DOHH2 (cell line): Measurements from ENCODE around the gene EVC.

ENCODE experiments used
- H3F3A ChIP-seq: fragments of 200-600 bp; sonication (generic), shearing (Covaris generic); 2 replicates; pipeline ENCODE4 v1.6.0; 2016; ENCODE audit warnings: antibody characterized with exemption, mild to moderate bottlenecking; ENCODE audit not compliant: control insufficient read depth, insufficient read depth
- H3K27ac ChIP-seq: fragments of 200-600 bp; sonication (generic); 2 replicates; pipeline ENCODE4 v1.5.1; 2014; ENCODE audit warnings: low read depth, mild to moderate bottlenecking, low read length, moderate library complexity
- H3K27me3 ChIP-seq: fragments of 200-600 bp; sonication (generic); 2 replicates; pipeline ENCODE4 v1.6.1; 2014; ENCODE audit warnings: mild to moderate bottlenecking, low read length, mixed read lengths; ENCODE audit not compliant: control insufficient read depth
- H3K36me3 ChIP-seq: fragments of 200-600 bp; sonication (generic); 2 replicates; pipeline ENCODE4 v1.6.1; 2014; ENCODE audit warnings: mild to moderate bottlenecking, low read length, moderate library complexity, mixed read lengths; ENCODE audit not compliant: control insufficient read depth
- H3K4me1 ChIP-seq: fragments of 200-600 bp; sonication (generic); 2 replicates; pipeline ENCODE4 v1.6.1; 2014; ENCODE audit warnings: mild to moderate bottlenecking, low read length, mixed read lengths; ENCODE audit not compliant: control insufficient read depth
- H3K4me2 ChIP-seq: fragments of 200-600 bp; sonication (generic); 2 replicates; pipeline ENCODE4 v1.6.0; 2014; ENCODE audit warnings: mild to moderate bottlenecking, low read length, moderate library complexity
- H3K4me3 ChIP-seq: fragments of 200-600 bp; sonication (generic); 2 replicates; pipeline ENCODE4 v1.5.1; 2014; ENCODE audit warnings: mild to moderate bottlenecking, low read length, mixed read lengths
- H3K79me2 ChIP-seq: fragments of 200-600 bp; sonication (generic); 2 replicates; pipeline ENCODE4 v1.6.1; 2014; ENCODE audit warnings: mild to moderate bottlenecking, low read length, mixed read lengths; ENCODE audit not compliant: control insufficient read depth
- H3K9me2 ChIP-seq: fragments of 200-600 bp; sonication (generic); replicated peaks from 2 replicates; pipeline ENCODE4 v1.6.1; 2014; ENCODE audit warnings: mild to moderate bottlenecking, low read length, mixed read lengths; ENCODE audit not compliant: control insufficient read depth
- H3K9me3 ChIP-seq: fragments of 200-600 bp; sonication (generic); 2 replicates; pipeline ENCODE4 v1.6.1; 2014; ENCODE audit warnings: antibody characterized with exemption, low read length, mixed read lengths; ENCODE audit not compliant: control insufficient read depth, insufficient read depth
- H4K20me1 ChIP-seq: fragments of 200-600 bp; sonication (generic); 2 replicates; pipeline ENCODE4 v1.6.0; 2014; ENCODE audit warnings: low read depth, mild to moderate bottlenecking, antibody characterized with exemption, low read length, moderate library complexity; ENCODE audit not compliant: control insufficient read depth, insufficient read depth
- CTCF ChIP-seq: fragments of 200-600 bp; sonication (generic); IDR thresholded peaks from one replicate; pipeline ENCODE4 v1.5.1; 2014; ENCODE audit warnings: antibody characterized with exemption, mild to moderate bottlenecking, low read depth, low read length; ENCODE audit not compliant: poor library complexity, severe bottlenecking
- EZH2phosphoT487 ChIP-seq: fragments of 200-600 bp; sonication (generic); IDR thresholded peaks from 2 replicates; pipeline ENCODE4 v1.6.1; 2017; ENCODE audit warnings: borderline replicate concordance, mild to moderate bottlenecking, antibody characterized with exemption, low read length, moderate library complexity, mixed read lengths

The EVC gene

GRCh38 chr4:5816851-5817375, 105.9 kb downstream of the EVC start:
- H3K27me3 ChIP-seq = no peaks in the 10 kb centered on the region
- no peaks in the 10 kb centered on the region for H3F3A ChIP-seq
- H3K4me1 ChIP-seq = no peaks in the 10 kb centered on the region
- H3K4me2 ChIP-seq = no peak overlapping the region
- TF ChIP-seq EZH2phosphoT487 (no peak), CTCF (no peak)
- H3K27ac ChIP-seq = no peak overlapping the region
- no peaks in the 10 kb centered on the region for H3K36me3 ChIP-seq
- no peaks in the 10 kb centered on the region for H3K9me3 ChIP-seq
- H3K4me3 ChIP-seq = no peak overlapping the region
- H3K9me2 ChIP-seq = no peaks in the 10 kb centered on the region
- no peaks in the 10 kb centered on the region for H3K79me2 ChIP-seq
- no peaks in the 10 kb centered on the region for H4K20me1 ChIP-seq

GRCh38 chr4:5821665-5822358, 110.8 kb downstream of the EVC start:
- Histone ChIP-seq H4K20me1 (no peaks in the 10 kb centered on the region), H3K27ac (no peak overlapping the region), H3K4me2 (no peak overlapping the region), H3K79me2 (no peaks in the 10 kb centered on the region), H3K36me3 (no peaks in the 10 kb centered on the region), H3K9me3 (no peaks in the 10 kb centered on the region), H3K4me1 (no peaks in the 10 kb centered on the region), H3K4me3 (no peak overlapping the region), H3K27me3 (no peaks in the 10 kb centered on the region), H3F3A (no peaks in the 10 kb centered on the region), H3K9me2 (no peaks in the 10 kb centered on the region)
- TF ChIP-seq CTCF = peak; percentile 89
- TF ChIP-seq EZH2phosphoT487 = no peak

- Histone ChIP-seq H3K4me1 (no peaks in the 10 kb centered on the region), H3K27me3 (no peaks in the 10 kb centered on the region), H3F3A (no peaks in the 10 kb centered on the region), H3K36me3 (no peaks in the 10 kb centered on the region), H3K4me3 (no peak overlapping the region), H3K27ac (no peak overlapping the region), H3K9me2 (no peaks in the 10 kb centered on the region), H3K9me3 (no peaks in the 10 kb centered on the region), H3K79me2 (no peaks in the 10 kb centered on the region), H3K4me2 (no peak overlapping the region), H4K20me1 (no peaks in the 10 kb centered on the region)
- TF ChIP-seq EZH2phosphoT487 (no peak), CTCF (no peak)
Measured at GRCh38 chr4:5822619-5823018, 111.6 kb downstream of the EVC start.
